ENCODE data around the gene KRTAP10-4.
"Not testable (repeated sequence)": the region's sequence is repeated elsewhere in the genome, so short reads cannot be mapped to it uniquely, and the experiment has no call there.

KRTAP10-4 gene

GRCh38 chr21:44603911-44604310 lies 30.4 kb downstream of the KRTAP10-4 start:
- H3K9me3 Mint-ChIP-seq = peaks cover 4% of the 10 kb centered on the region
- H3K4me1 Mint-ChIP-seq = no peaks in the 10 kb centered on the region
- peaks cover 66% of the 10 kb centered on the region for H3K27me3 Mint-ChIP-seq
- H3K4me3 Mint-ChIP-seq = no peak overlapping the region
- H3K36me3 Mint-ChIP-seq = peaks cover 3% of the 10 kb centered on the region
- no peak for ATAC-seq
- H3K27ac Mint-ChIP-seq = no peak overlapping the region

GRCh38 chr21:44606495-44606894 lies 33.0 kb downstream of the KRTAP10-4 start:
- Mint-ChIP-seq H3K27ac (no peak overlapping the region), H3K27me3 (peaks cover 49% of the 10 kb centered on the region), H3K9me3 (peaks cover 21% of the 10 kb centered on the region), H3K4me1 (no peaks in the 10 kb centered on the region), H3K4me3 (no peak overlapping the region), H3K36me3 (peaks cover 15% of the 10 kb centered on the region)
- ATAC-seq = no peak

- H3K9me3 Mint-ChIP-seq = peaks cover 34% of the 10 kb centered on the region
- H3K27ac Mint-ChIP-seq = no peak overlapping the region
- peaks cover 45% of the 10 kb centered on the region for H3K27me3 Mint-ChIP-seq
- H3K4me1 Mint-ChIP-seq = no peaks in the 10 kb centered on the region
- H3K4me3 Mint-ChIP-seq = no peak overlapping the region
- no peak for ATAC-seq
- peaks cover 28% of the 10 kb centered on the region for H3K36me3 Mint-ChIP-seq
Measured at GRCh38 chr21:44609193-44609592, 35.7 kb downstream of the KRTAP10-4 start.

GRCh38 chr21:44610157-44610843 lies 36.8 kb downstream of the KRTAP10-4 start:
- peaks cover 34% of the 10 kb centered on the region for H3K9me3 Mint-ChIP-seq
- not testable (repeated sequence) for H3K4me3 Mint-ChIP-seq, H3K27ac Mint-ChIP-seq, ATAC-seq, H3K4me1 Mint-ChIP-seq
- H3K36me3 Mint-ChIP-seq = peaks cover 28% of the 10 kb centered on the region
- H3K27me3 Mint-ChIP-seq = peaks cover 43% of the 10 kb centered on the region

DNA sequence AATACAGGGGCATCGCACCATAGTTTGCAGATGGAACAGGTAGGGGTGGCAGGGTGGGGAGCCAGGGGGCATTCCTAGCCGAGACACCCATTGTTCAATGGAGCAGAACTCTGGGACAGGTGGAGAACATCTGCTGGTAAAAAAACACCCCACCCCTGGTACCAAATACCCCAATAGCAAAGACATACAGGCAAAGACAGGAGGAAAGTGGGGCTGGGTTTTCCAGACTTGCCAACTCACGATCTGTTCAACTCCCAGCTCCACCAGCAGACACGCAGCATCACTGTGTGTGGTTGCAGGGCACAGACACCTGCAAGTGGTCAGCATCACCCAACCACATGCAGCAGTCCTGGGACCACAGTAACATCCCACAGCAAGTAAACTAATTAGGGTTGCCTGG lies 38.0 kb downstream of the KRTAP10-4 start:
- H3K4me3 Mint-ChIP-seq = no peak overlapping the region
- no peak overlapping the region for H3K27ac Mint-ChIP-seq
- H3K4me1 Mint-ChIP-seq = no peaks in the 10 kb centered on the region
- ATAC-seq = no peak
- H3K27me3 Mint-ChIP-seq = peaks cover 45% of the 10 kb centered on the region
- peaks cover 28% of the 10 kb centered on the region for H3K36me3 Mint-ChIP-seq
- peaks cover 32% of the 10 kb centered on the region for H3K9me3 Mint-ChIP-seq

GRCh38 chr21:44612029-44612486 lies 38.5 kb downstream of the KRTAP10-4 start, which contains the start of gene KRTAP10-8:
Gene KRTAP10-8, plus strand, starts transcription at chr21:44612079. Its CDS starts 22 bp downstream, at chr21:44612101.
- no peak within 1 kb of the TSS for H3K27ac Mint-ChIP-seq
- peaks cover 28% of the 10 kb centered on the region for H3K36me3 Mint-ChIP-seq
- ATAC-seq = no peak
- H3K9me3 Mint-ChIP-seq = peaks cover 31% of the 10 kb centered on the region
- H3K4me3 Mint-ChIP-seq = no peak within 1 kb of the TSS
- no peaks in the 10 kb centered on the region for H3K4me1 Mint-ChIP-seq
- peaks cover 42% of the 10 kb centered on the region for H3K27me3 Mint-ChIP-seq

DNA sequence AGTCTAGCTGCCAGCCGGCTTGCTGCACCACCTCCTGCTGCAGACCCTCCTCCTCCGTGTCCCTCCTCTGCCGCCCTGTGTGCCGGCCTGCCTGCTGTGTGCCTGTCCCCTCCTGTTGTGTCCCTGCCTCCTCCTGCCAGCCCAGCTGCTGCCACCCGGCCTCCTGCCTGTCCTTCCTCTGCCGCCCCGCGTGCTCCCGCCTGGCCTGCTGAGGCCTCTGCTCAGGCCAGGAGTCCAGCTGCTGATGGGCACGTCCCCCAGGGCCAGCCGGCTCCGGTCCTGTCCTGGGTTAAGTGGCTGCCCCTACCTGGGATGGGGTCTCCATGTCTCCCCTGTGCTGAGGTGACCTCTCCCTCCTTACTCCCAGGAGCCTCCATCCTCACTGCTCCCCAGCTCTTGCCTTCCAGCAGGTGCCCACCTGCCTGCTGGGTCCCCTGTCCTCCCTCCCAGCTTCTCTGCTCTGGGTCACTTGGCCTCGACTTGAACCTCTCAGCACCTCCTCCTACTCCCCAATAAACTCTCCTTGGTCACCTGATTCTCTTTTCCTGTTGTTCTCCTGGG lies 39.2 kb downstream of the KRTAP10-4 start:
- H3K9me3 Mint-ChIP-seq = peaks cover 31% of the 10 kb centered on the region
- H3K4me3 Mint-ChIP-seq = no peak overlapping the region
- H3K36me3 Mint-ChIP-seq = peaks cover 28% of the 10 kb centered on the region
- no peak for ATAC-seq
- H3K27ac Mint-ChIP-seq = no peak overlapping the region
- no peaks in the 10 kb centered on the region for H3K4me1 Mint-ChIP-seq
- peaks cover 41% of the 10 kb centered on the region for H3K27me3 Mint-ChIP-seq

DNA sequence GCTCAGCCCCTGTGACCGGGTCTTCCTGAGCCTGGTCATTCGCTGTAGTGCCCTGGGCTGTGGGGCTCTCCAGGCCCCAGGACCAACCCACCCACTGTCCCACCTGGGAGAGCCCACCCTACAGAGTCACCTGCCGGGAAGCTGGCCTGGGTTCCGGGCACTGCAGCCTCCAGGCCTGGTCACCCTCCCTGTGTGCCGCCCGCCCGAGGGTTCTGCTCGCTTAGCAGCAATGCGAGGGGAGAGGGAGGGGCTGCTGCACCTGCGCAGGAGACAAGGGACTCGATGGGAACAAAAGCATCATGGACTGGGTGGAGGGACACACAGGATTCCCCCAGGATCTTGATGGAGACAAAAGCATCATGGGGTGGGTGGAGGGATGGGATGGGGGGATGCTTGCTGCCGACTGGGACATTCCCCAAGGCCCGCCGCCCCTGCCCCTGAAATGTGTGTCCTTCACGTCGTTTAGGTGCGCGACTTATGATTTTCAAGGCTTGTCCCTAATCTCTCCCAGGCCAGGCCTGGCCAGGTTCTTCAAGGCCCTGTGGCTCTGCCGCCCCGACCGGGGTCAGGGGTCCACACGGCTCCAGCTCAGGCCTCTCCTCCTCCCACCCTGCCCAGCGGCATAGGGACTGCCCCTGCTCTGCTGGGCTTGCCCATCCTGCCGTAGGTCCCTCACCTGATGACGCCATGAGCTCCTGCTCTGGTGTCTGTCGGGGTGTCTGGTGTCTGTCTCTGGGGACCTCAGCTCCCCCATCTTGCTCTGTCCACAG lies 40.0 kb downstream of the KRTAP10-4 start:
- H3K27ac Mint-ChIP-seq = peak overlapping the region; percentile 45
- no peak overlapping the region for H3K4me3 Mint-ChIP-seq
- H3K4me1 Mint-ChIP-seq = peaks cover 5% of the 10 kb centered on the region
- H3K36me3 Mint-ChIP-seq = peaks cover 29% of the 10 kb centered on the region
- peaks cover 41% of the 10 kb centered on the region for H3K27me3 Mint-ChIP-seq
- H3K9me3 Mint-ChIP-seq = peaks cover 33% of the 10 kb centered on the region
- no peak for ATAC-seq

- Mint-ChIP-seq H3K4me3 (no peak overlapping the region), H3K4me1 (peaks cover 11% of the 10 kb centered on the region), H3K36me3 (peaks cover 29% of the 10 kb centered on the region), H3K27me3 (peaks cover 41% of the 10 kb centered on the region), H3K27ac (peak overlapping the region; percentile 45), H3K9me3 (peaks cover 30% of the 10 kb centered on the region)
- no peak for ATAC-seq
Measured at GRCh38 chr21:44614161-44614631, 40.7 kb downstream of the KRTAP10-4 start.

DNA sequence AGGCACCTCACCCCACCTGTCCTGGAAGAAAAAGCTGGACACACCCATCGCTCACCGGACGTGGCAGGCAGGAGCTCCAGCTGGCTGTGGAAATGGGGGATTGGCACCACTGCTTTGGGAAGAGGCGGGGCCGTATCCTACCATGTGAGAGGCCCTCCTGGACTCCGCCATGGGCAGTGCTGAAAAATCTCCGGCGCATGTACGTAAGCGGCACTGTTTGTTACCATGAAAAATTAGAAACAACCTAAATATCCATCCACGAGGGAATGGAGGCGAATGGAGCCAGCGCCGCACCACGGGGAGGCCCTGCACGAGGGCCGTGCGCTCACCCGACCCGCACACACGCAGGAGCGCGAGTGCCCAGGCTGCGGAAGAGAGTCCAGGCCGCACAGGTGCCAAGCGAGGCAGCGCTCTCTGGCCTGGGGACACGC lies 41.4 kb downstream of the KRTAP10-4 start:
- H3K27me3 Mint-ChIP-seq = peaks cover 41% of the 10 kb centered on the region
- peaks cover 30% of the 10 kb centered on the region for H3K9me3 Mint-ChIP-seq
- peaks cover 14% of the 10 kb centered on the region for H3K4me1 Mint-ChIP-seq
- no peak overlapping the region for H3K4me3 Mint-ChIP-seq
- peaks cover 30% of the 10 kb centered on the region for H3K36me3 Mint-ChIP-seq
- H3K27ac Mint-ChIP-seq = no peak overlapping the region
- ATAC-seq = no peak

- no peak overlapping the region for H3K27ac Mint-ChIP-seq
- peaks cover 32% of the 10 kb centered on the region for H3K9me3 Mint-ChIP-seq
- H3K4me3 Mint-ChIP-seq = no peak overlapping the region
- ATAC-seq = no peak
- H3K4me1 Mint-ChIP-seq = peaks cover 14% of the 10 kb centered on the region
- H3K36me3 Mint-ChIP-seq = peaks cover 34% of the 10 kb centered on the region
- peaks cover 41% of the 10 kb centered on the region for H3K27me3 Mint-ChIP-seq
Measured at GRCh38 chr21:44615466-44615865, 41.9 kb downstream of the KRTAP10-4 start.

DNA sequence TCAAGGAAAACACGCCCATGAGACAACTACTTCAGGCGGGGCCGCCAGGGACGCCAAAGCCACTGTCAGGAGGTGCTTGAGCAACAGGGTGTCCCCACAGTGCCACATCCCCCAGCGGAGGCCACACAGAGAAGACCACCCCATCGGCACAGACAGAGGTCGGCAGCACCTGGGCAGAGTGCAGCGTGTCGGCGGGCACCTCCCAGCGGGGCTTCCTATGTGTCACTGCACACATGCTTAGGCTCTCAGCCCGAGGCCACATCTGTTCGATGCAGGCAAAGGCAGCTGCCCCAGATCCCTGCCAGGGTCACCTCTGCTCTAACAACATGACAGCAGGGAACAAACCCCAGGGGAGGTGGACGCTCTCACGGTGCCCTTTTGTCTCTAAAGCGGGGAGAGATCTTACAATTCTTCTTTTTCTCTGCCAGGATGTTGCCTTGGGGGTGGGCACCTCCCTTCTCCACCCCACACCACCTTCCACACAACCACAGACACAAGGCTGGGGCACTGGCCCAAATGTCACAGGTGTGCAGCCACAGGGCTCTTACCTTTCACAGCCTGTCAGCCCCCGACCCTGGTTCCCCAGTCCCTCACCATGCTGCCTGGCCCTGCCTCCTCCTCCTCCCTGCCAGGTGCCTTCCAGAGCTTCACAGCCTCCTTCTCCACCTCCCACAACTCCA lies 42.5 kb downstream of the KRTAP10-4 start:
- H3K27ac Mint-ChIP-seq = no peak overlapping the region
- H3K27me3 Mint-ChIP-seq = peaks cover 41% of the 10 kb centered on the region
- ATAC-seq = no peak
- peaks cover 39% of the 10 kb centered on the region for H3K36me3 Mint-ChIP-seq
- H3K4me1 Mint-ChIP-seq = peaks cover 14% of the 10 kb centered on the region
- H3K4me3 Mint-ChIP-seq = no peak overlapping the region
- H3K9me3 Mint-ChIP-seq = peaks cover 33% of the 10 kb centered on the region

DNA sequence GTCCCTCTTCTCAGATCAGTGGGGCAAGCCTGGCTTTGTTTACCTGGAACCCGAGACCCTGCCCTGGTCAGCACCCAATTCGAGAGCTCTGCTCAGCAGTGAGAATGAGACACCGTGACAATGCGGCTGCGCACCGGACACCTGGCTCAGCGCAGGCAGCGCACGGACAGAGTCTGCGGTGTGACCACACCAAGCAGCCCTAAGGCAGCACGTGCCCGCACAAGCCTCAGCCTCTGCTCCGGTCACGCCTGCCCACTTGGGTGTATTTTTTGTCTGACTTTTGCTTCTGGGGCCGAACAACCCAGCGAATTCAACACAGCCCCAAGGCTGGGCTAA lies 43.0 kb downstream of the KRTAP10-4 start:
- no peak overlapping the region for H3K27ac Mint-ChIP-seq
- peaks cover 35% of the 10 kb centered on the region for H3K36me3 Mint-ChIP-seq
- no peak for ATAC-seq
- no peak overlapping the region for H3K4me3 Mint-ChIP-seq
- peaks cover 29% of the 10 kb centered on the region for H3K9me3 Mint-ChIP-seq
- peaks cover 14% of the 10 kb centered on the region for H3K4me1 Mint-ChIP-seq
- peaks cover 41% of the 10 kb centered on the region for H3K27me3 Mint-ChIP-seq

DNA sequence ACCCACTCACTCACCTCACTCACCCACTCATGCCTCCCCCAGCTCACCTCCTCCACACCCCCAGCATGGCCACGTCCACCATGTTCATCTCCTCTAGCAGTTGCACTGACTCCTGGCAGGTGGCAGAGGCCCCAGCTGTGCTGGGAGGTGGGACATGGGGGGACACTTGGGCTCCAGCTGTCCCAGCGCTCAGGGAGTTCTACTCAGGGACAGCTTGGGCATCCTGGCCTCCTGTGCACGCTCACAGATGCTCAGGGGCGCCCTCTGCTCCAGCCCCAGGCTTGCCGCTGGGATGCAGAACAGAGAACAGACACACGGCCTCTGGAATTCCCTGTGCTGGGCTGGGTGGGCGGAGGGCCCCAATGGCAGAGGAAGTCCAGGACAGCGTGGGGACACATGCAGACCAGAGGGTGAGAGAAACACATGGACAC lies 43.6 kb downstream of the KRTAP10-4 start:
- peaks cover 26% of the 10 kb centered on the region for H3K9me3 Mint-ChIP-seq
- no peak overlapping the region for H3K4me3 Mint-ChIP-seq
- H3K27me3 Mint-ChIP-seq = peaks cover 41% of the 10 kb centered on the region
- H3K27ac Mint-ChIP-seq = no peak overlapping the region
- peaks cover 34% of the 10 kb centered on the region for H3K36me3 Mint-ChIP-seq
- H3K4me1 Mint-ChIP-seq = peaks cover 14% of the 10 kb centered on the region
- no peak for ATAC-seq

GRCh38 chr21:44618504-44618903 lies 45.0 kb downstream of the KRTAP10-4 start:
- peak overlapping the region; percentile 69 for H3K27ac Mint-ChIP-seq

More at GRCh38 chr21:44618504-44618903, 45.0 kb downstream of the KRTAP10-4 start:
- Mint-ChIP-seq H3K4me3 (no peak overlapping the region), H3K27me3 (peaks cover 28% of the 10 kb centered on the region), H3K9me3 (peaks cover 27% of the 10 kb centered on the region), H3K4me1 (peaks cover 14% of the 10 kb centered on the region), H3K36me3 (peaks cover 26% of the 10 kb centered on the region)
- ATAC-seq = no peak
